Measurements from ENCODE around the gene HOXB1.
"Not testable (repeated sequence)": the region's sequence is repeated elsewhere in the genome, so short reads cannot be mapped to it uniquely, and the experiment has no call there.

HOXB1 gene

GRCh38 chr17:48492401-48493298 lies 38.2 kb downstream of the HOXB1 start:
- peak in 1 of 2 experiments; percentile 76 for DNase-seq

GRCh38 chr17:48491527-48492273 lies 39.1 kb downstream of the HOXB1 start:
- DNase-seq = no peak

- DNase-seq = no peak
Observed at GRCh38 chr17:48490451-48490892, 40.3 kb downstream of the HOXB1 start.

GRCh38 chr17:48489781-48490180 lies 41.0 kb downstream of the HOXB1 start:
- DNase-seq = no peak

GRCh38 chr17:48488548-48489106 lies 42.2 kb downstream of the HOXB1 start:
- DNase-seq = no peak

- DNase-seq = no peak
Observed at GRCh38 chr17:48487221-48487620, 43.6 kb downstream of the HOXB1 start.

GRCh38 chr17:48486557-48486956 lies 44.3 kb downstream of the HOXB1 start:
- no peak for DNase-seq

GRCh38 chr17:48484850-48485249 lies 46.0 kb downstream of the HOXB1 start:
- DNase-seq = no peak

GRCh38 chr17:48484256-48484655 lies 46.6 kb downstream of the HOXB1 start:
- DNase-seq = no peak

- DNase-seq = peak in 1 of 2 experiments; percentile 29
Observed at GRCh38 chr17:48483471-48484131, 47.2 kb downstream of the HOXB1 start.

GRCh38 chr17:48483004-48483403 lies 47.8 kb downstream of the HOXB1 start:
- no peak for DNase-seq

GRCh38 chr17:48482301-48482700 lies 48.5 kb downstream of the HOXB1 start:
- DNase-seq = not testable (repeated sequence)

- DNase-seq = no peak
Observed at GRCh38 chr17:48479014-48479402, 51.8 kb downstream of the HOXB1 start.

All from NCI-H526 (cell line).